Measurements from ENCODE around the gene TREM1.

DNA sequence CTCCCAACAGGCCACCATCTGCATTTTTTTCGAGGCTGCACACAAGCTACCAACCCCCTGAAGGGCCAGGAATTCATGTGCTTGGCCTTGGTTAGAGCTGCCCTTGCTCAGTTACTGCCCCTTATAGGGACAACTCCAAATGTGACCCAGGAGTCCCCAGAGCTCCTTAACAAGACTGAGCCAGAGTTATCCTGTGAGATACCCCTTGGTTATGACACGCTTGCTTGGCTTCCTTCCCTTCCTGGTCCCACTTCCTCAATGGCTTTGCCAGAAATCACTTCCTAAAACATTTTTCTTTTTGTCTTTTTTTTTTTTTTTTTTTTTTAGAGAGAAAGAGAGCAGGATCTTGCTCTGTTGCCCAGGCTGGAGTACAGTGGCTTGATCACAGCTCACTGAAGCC is 8.9 kb downstream of the TREM1 start:
- TF ChIP-seq, protein P1, sequence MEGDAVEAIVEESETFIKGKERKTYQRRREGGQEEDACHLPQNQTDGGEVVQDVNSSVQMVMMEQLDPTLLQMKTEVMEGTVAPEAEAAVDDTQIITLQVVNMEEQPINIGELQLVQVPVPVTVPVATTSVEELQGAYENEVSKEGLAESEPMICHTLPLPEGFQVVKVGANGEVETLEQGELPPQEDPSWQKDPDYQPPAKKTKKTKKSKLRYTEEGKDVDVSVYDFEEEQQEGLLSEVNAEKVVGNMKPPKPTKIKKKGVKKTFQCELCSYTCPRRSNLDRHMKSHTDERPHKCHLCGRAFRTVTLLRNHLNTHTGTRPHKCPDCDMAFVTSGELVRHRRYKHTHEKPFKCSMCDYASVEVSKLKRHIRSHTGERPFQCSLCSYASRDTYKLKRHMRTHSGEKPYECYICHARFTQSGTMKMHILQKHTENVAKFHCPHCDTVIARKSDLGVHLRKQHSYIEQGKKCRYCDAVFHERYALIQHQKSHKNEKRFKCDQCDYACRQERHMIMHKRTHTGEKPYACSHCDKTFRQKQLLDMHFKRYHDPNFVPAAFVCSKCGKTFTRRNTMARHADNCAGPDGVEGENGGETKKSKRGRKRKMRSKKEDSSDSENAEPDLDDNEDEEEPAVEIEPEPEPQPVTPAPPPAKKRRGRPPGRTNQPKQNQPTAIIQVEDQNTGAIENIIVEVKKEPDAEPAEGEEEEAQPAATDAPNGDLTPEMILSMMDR (IDR thresholded peaks at IDR 0.05) = no peak
- TF ChIP-seq POLR2A (IDR thresholded peaks at IDR 0.05) = no peak
